NCI-H510A treated with DMSO at 0.1 percent for 48 hours (cell line): ENCODE measurements around the gene EVC.
"Not testable (repeated sequence)": the region's sequence is repeated elsewhere in the genome, so short reads cannot be mapped to it uniquely, and the experiment has no call there.

ENCODE experiments used
- DNase-seq: peaks from one replicate; lab custom pipeline; 2025; lab: John Stamatoyannopoulos, UW

EVC gene

GRCh38 chr4:5708449-5709206, 2.4 kb upstream of the EVC start, which contains the start of gene EVC2:
TSS of gene EVC2 (minus strand) at chr4:5708559. CDS start at chr4:5708513, 46 bp downstream.
- no peak for DNase-seq

GRCh38 chr4:5709207-5709575, 1.8 kb upstream of the EVC start:
- DNase-seq = peak; percentile 6

GRCh38 chr4:5710065-5710960, 688 bp upstream of the EVC start:
- peak; percentile 26 for DNase-seq

GRCh38 chr4:5711479-5712184, 631 bp downstream of the EVC start:
- DNase-seq = no peak

- no peak for DNase-seq
Measured at GRCh38 chr4:5712517-5712916, 1.5 kb downstream of the EVC start.

- no peak for DNase-seq
Measured at GRCh38 chr4:5712931-5713330, 1.9 kb downstream of the EVC start.

GRCh38 chr4:5713861-5714260, 2.9 kb downstream of the EVC start:
- DNase-seq = no peak

GRCh38 chr4:5715357-5715756, 4.4 kb downstream of the EVC start:
- no peak for DNase-seq

- DNase-seq = no peak
Measured at GRCh38 chr4:5716391-5716790, 5.4 kb downstream of the EVC start.

GRCh38 chr4:5717449-5718158, 6.6 kb downstream of the EVC start:
- no peak for DNase-seq

GRCh38 chr4:5718411-5718810, 7.4 kb downstream of the EVC start:
- no peak for DNase-seq

GRCh38 chr4:5719350-5720055, 8.5 kb downstream of the EVC start:
- DNase-seq = no peak

- DNase-seq = no peak
Measured at GRCh38 chr4:5720157-5720850, 9.3 kb downstream of the EVC start.

GRCh38 chr4:5720980-5721379, 10.0 kb downstream of the EVC start:
- DNase-seq = no peak

GRCh38 chr4:5721923-5722322, 10.9 kb downstream of the EVC start:
- no peak for DNase-seq

GRCh38 chr4:5722328-5722727, 11.3 kb downstream of the EVC start:
- DNase-seq = no peak

GRCh38 chr4:5724377-5724776, 13.4 kb downstream of the EVC start:
- no peak for DNase-seq

- not testable (repeated sequence) for DNase-seq
Measured at GRCh38 chr4:5728412-5728811, 17.4 kb downstream of the EVC start.

- DNase-seq = no peak
Measured at GRCh38 chr4:5730436-5730835, 19.4 kb downstream of the EVC start.
